SK-N-SH treated with all-trans-retinoic acid at 6 μM for 48 hours (cell line): ENCODE data around the gene RSPH9.

Experiments used
- ATAC-seq: fragments of 200-7000 bp; cut with Tn5 transposase; 3 replicates; pipeline ENCODE4 v1.9.1; 2020; ENCODE audit warnings: mild to moderate bottlenecking, moderate library complexity
- ARNTL ChIP-seq: fragments of 450-650 bp; formaldehyde crosslinking; IDR thresholded peaks from 2 replicates; pipeline ENCODE4 v1.5.0; 2020; ENCODE audit warnings: low read depth, mild to moderate bottlenecking, moderate library complexity, borderline replicate concordance
- CSDC2 ChIP-seq: fragments of 250-450 bp; sonication (Bioruptor Pico); IDR thresholded peaks from 2 replicates; pipeline ENCODE4 v1.5.0; 2020; ENCODE audit warnings: mild to moderate bottlenecking, moderate library complexity
- CSRNP3 ChIP-seq: fragments of 250-450 bp; sonication (Bioruptor Pico); IDR thresholded peaks from 2 replicates; pipeline ENCODE4 v1.5.1; 2021; ENCODE audit warnings: mild to moderate bottlenecking, moderate library complexity
- ESRRG ChIP-seq: fragments of 250-450 bp; sonication (Bioruptor Pico); IDR thresholded peaks from 2 replicates; pipeline ENCODE4 v1.6.1; 2021; ENCODE audit warnings: mild to moderate bottlenecking
- GLIS3 ChIP-seq: fragments of 250-450 bp; sonication (Bioruptor Pico); IDR thresholded peaks from 2 replicates; pipeline ENCODE4 v1.5.0; 2020; ENCODE audit warnings: mild to moderate bottlenecking, moderate library complexity
- ISL1 ChIP-seq: fragments of 250-450 bp; sonication (Bioruptor Pico); IDR thresholded peaks from 2 replicates; pipeline ENCODE4 v2.1.2; 2022; ENCODE audit warnings: mild to moderate bottlenecking, moderate library complexity
- OSR1 ChIP-seq: fragments of 250-450 bp; sonication (Bioruptor Pico); IDR thresholded peaks from 2 replicates; pipeline ENCODE4 v1.8.0; 2022; ENCODE audit warnings: moderate library complexity, mild to moderate bottlenecking, inconsistent platforms
- PATZ1 ChIP-seq: fragments of 250-450 bp; sonication (Bioruptor Pico); IDR thresholded peaks from 2 replicates; pipeline ENCODE4 v1.8.0; 2020; ENCODE audit warnings: mild to moderate bottlenecking, moderate library complexity, borderline replicate concordance
- POU6F1 ChIP-seq: fragments of 250-450 bp; sonication (Bioruptor Pico); IDR thresholded peaks from 2 replicates; pipeline ENCODE4 v1.8.0; 2021; ENCODE audit warnings: low read depth, mild to moderate bottlenecking, moderate library complexity, borderline replicate concordance
- PPARA ChIP-seq: fragments of 250-450 bp; sonication (Bioruptor Pico); IDR thresholded peaks from 2 replicates; pipeline ENCODE4 v1.5.0; 2020; ENCODE audit warnings: mild to moderate bottlenecking, borderline replicate concordance
- RARB ChIP-seq: fragments of 250-450 bp; sonication (Bioruptor Pico); IDR thresholded peaks from 2 replicates; pipeline ENCODE4 v1.8.0; 2021; ENCODE audit warnings: mild to moderate bottlenecking, moderate library complexity
- SNAI2 ChIP-seq: fragments of 250-450 bp; sonication (Bioruptor Pico); IDR thresholded peaks from 2 replicates; pipeline ENCODE4 v1.5.0; 2020; ENCODE audit warnings: mild to moderate bottlenecking, moderate library complexity
- TCF4 ChIP-seq: fragments of 250-450 bp; sonication (Bioruptor Pico); IDR thresholded peaks from 2 replicates; pipeline ENCODE4 v1.8.0; 2021; ENCODE audit warnings: mild to moderate bottlenecking, moderate library complexity, borderline replicate concordance
- TOX ChIP-seq: fragments of 250-450 bp; sonication (Bioruptor Pico); IDR thresholded peaks from 2 replicates; pipeline ENCODE4 v1.8.0; 2021; ENCODE audit warnings: mild to moderate bottlenecking, moderate library complexity, borderline replicate concordance
- TSHZ2 ChIP-seq: fragments of 250-450 bp; sonication (Bioruptor Pico); IDR thresholded peaks from 2 replicates; pipeline ENCODE4 v1.5.0; 2020; ENCODE audit warnings: mild to moderate bottlenecking, moderate library complexity
- ZC3H10 ChIP-seq: fragments of 250-450 bp; sonication (Bioruptor Pico); IDR thresholded peaks from 2 replicates; pipeline ENCODE4 v1.5.1; 2021; ENCODE audit warnings: mild to moderate bottlenecking, moderate library complexity
- ZFP30 ChIP-seq: fragments of 450-650 bp; formaldehyde crosslinking; IDR thresholded peaks from 2 replicates; pipeline ENCODE4 v1.5.0; 2022; ENCODE audit warnings: mild to moderate bottlenecking, moderate library complexity
- ZNF565 ChIP-seq: fragments of 450-650 bp; formaldehyde crosslinking; conservative IDR thresholded peaks from 2 replicates; pipeline ENCODE4 v1.5.0; 2020; ENCODE audit warnings: low read depth, mild to moderate bottlenecking, moderate library complexity
- ZNF8 ChIP-seq: fragments of 450-650 bp; formaldehyde crosslinking; IDR thresholded peaks from 2 replicates; pipeline ENCODE4 v1.5.0; 2020; ENCODE audit warnings: mild to moderate bottlenecking, moderate library complexity

Gene RSPH9

GRCh38 chr6:43717822-43718221 lies 73.0 kb downstream of the RSPH9 start:
- ATAC-seq = no peak

GRCh38 chr6:43718387-43719105 lies 73.7 kb downstream of the RSPH9 start:
- no peak for ATAC-seq
- TF ChIP-seq CSDC2 (CRISPR knock-in tag) (no peak), ZFP30 (no peak), TOX (CRISPR knock-in tag) (no peak), TCF4 (CRISPR knock-in tag) (no peak), PPARA (CRISPR knock-in tag) (no peak), ARNTL (CRISPR knock-in tag) (no peak), ZC3H10 (no peak), GLIS3 (CRISPR knock-in tag) (no peak), SNAI2 (no peak), TSHZ2 (CRISPR knock-in tag) (no peak), ESRRG (CRISPR knock-in tag) (no peak), RARB (CRISPR knock-in tag) (no peak), OSR1 (CRISPR knock-in tag) (no peak), ISL1 (no peak), PATZ1 (CRISPR knock-in tag) (no peak), POU6F1 (CRISPR knock-in tag) (no peak), CSRNP3 (CRISPR knock-in tag) (no peak), ZNF8 (no peak)

More at GRCh38 chr6:43717822-43718221, 73.0 kb downstream of the RSPH9 start:
- TF ChIP-seq POU6F1 (CRISPR knock-in tag) (no peak), ARNTL (CRISPR knock-in tag) (no peak), ESRRG (CRISPR knock-in tag) (no peak), TSHZ2 (CRISPR knock-in tag) (no peak), OSR1 (CRISPR knock-in tag) (no peak), RARB (CRISPR knock-in tag) (no peak), ZNF565 (CRISPR knock-in tag) (no peak), ZC3H10 (no peak), CSDC2 (CRISPR knock-in tag) (no peak), ISL1 (no peak), ZNF8 (no peak)
